Effector CD4-positive, alpha-beta T cell (primary cell): Measurements from ENCODE around the gene MEIOC.

Source experiments
- DNase-seq: peaks from one replicate; pipeline ENCODE4 v3.0.0-alpha.2; 2020

The MEIOC gene

GRCh38 chr17:44719444-44719843, 63.2 kb downstream of the MEIOC start:
- DNase-seq: no peak

GRCh38 chr17:44722254-44722653, 66.0 kb downstream of the MEIOC start:
- DNase-seq: no peak
